Smooth muscle cell (in vitro differentiated cells): ENCODE results near the gene ESYT3. TPM values are rescaled to one million over a fixed set of nuclear protein-coding genes. Genes with fewer than 3 reads are reported as not detected.

ENCODE experiments used
- DNase-seq: peaks from one replicate; lab custom pipeline; 2025; ENCODE audit not compliant: unreplicated experiment; lab: John Stamatoyannopoulos, UW
- H2AFZ ChIP-seq: fragments of 200-600 bp; sonication (generic); 2 replicates; pipeline ENCODE4 v1.6.0; 2016; ENCODE audit warnings: antibody characterized with exemption, low read depth, mild to moderate bottlenecking
- H3F3A ChIP-seq: fragments of 200-600 bp; sonication (generic); 2 replicates; pipeline ENCODE4 v1.6.0; 2017; ENCODE audit warnings: antibody characterized with exemption, low read depth
- H3K27ac ChIP-seq: fragments of 200-600 bp; sonication (generic); 2 replicates; pipeline ENCODE4 v1.5.1; 2016; ENCODE audit warnings: low read depth, mild to moderate bottlenecking
- H3K27me3 ChIP-seq: fragments of 200-600 bp; sonication (generic); 2 replicates; pipeline ENCODE4 v1.6.1; 2016; ENCODE audit warnings: low read depth, mild to moderate bottlenecking
- H3K36me3 ChIP-seq: fragments of 200-600 bp; sonication (generic); 2 replicates; pipeline ENCODE4 v1.5.1; 2016; ENCODE audit warnings: low read depth
- H3K4me1 ChIP-seq: fragments of 200-600 bp; sonication (generic); 2 replicates; pipeline ENCODE4 v1.5.1; 2016; ENCODE audit warnings: low read depth
- H3K4me2 ChIP-seq: fragments of 200-600 bp; sonication (generic); 2 replicates; pipeline ENCODE4 v1.6.0; 2016; ENCODE audit warnings: mild to moderate bottlenecking
- H3K4me3 ChIP-seq: fragments of 200-600 bp; sonication (generic); 2 replicates; pipeline ENCODE4 v1.5.1; 2016; ENCODE audit warnings: mild to moderate bottlenecking
- H3K79me2 ChIP-seq: fragments of 200-600 bp; sonication (generic); 2 replicates; pipeline ENCODE4 v1.6.0; 2016; ENCODE audit warnings: low read depth, mild to moderate bottlenecking
- H3K9ac ChIP-seq: fragments of 200-600 bp; sonication (generic); 2 replicates; pipeline ENCODE4 v1.6.0; 2016; ENCODE audit warnings: low read depth
- H3K9me3 ChIP-seq: fragments of 200-600 bp; sonication (generic); replicated peaks from 2 replicates; pipeline ENCODE4 v1.5.1; 2016; ENCODE audit warnings: low read depth
- H4K20me1 ChIP-seq: fragments of 200-600 bp; sonication (generic); 2 replicates; pipeline ENCODE4 v1.6.0; 2016; ENCODE audit warnings: low read depth
- WGBS: methylation state at CpG from one replicate; pipeline ENCODE4 v1.1.7; 2016; ENCODE audit warnings: low lambda C conversion rate; 5-methylcytosine and 5-hydroxymethylcytosine counted together
- polyA plus RNA-seq: library from polyadenylated mRNA; unstranded; fragments of >200 nt; fragmentation: Nextera tagmentation; extraction: Ambion mirVana; gene quantifications from 2 replicates; pipeline ENCODE4 v1.2.1, GENCODE V29; 2016
- total RNA-seq: library from RNA; depleted of rRNA; stranded (reverse); fragments of >200 nt; gene quantifications from 2 replicates; pipeline ENCODE4 v1.2.3, GENCODE V29; 2014
- TF ChIP-seq, protein P1 (sequence below): fragments of 200-600 bp; sonication (generic); IDR thresholded peaks from 2 replicates; pipeline ENCODE4 v1.5.1; 2017; ENCODE audit warnings: borderline replicate concordance, mild to moderate bottlenecking, antibody characterized with exemption; ENCODE audit not compliant: insufficient read depth, poor library complexity, severe bottlenecking

Gene ESYT3
- total and polyA plus RNA-seq, 2 experiments from 2014 or later = 1.2 to 5.5 TPM

DNA sequence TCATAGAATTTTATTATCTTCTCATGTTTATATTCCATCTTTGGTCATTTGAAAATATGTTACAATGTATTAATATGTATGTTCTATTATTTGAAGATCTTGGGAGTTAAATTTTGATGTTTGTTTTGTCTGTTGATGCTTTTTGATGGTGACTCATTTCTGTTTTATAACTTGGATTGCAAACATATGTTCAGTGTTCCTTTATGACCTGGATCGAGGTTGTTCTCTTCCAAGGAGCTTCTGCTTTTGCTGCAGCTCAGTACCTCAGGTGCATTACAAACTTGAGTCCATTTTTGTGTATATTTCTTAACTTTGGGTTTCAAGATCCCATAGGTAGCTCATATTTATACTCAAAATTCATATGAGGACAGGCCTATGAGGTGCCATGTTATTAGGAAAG, 37.1 kb downstream of the ESYT3 start:
- Histone ChIP-seq H3F3A (no peaks in the 10 kb centered on the region), H3K9me3 (no peaks in the 10 kb centered on the region), H3K4me1 (no peaks in the 10 kb centered on the region), H3K4me3 (no peak overlapping the region), H3K79me2 (no peaks in the 10 kb centered on the region), H3K36me3 (no peaks in the 10 kb centered on the region), H3K4me2 (no peak overlapping the region), H2AFZ (no peak overlapping the region), H3K9ac (no peak overlapping the region), H4K20me1 (no peaks in the 10 kb centered on the region), H3K27ac (no peak overlapping the region), H3K27me3 (no peaks in the 10 kb centered on the region)
- 97% methylated on average over 1 of the region's 1 CpG for WGBS
- DNase-seq = no peak
- TF ChIP-seq, protein P1, sequence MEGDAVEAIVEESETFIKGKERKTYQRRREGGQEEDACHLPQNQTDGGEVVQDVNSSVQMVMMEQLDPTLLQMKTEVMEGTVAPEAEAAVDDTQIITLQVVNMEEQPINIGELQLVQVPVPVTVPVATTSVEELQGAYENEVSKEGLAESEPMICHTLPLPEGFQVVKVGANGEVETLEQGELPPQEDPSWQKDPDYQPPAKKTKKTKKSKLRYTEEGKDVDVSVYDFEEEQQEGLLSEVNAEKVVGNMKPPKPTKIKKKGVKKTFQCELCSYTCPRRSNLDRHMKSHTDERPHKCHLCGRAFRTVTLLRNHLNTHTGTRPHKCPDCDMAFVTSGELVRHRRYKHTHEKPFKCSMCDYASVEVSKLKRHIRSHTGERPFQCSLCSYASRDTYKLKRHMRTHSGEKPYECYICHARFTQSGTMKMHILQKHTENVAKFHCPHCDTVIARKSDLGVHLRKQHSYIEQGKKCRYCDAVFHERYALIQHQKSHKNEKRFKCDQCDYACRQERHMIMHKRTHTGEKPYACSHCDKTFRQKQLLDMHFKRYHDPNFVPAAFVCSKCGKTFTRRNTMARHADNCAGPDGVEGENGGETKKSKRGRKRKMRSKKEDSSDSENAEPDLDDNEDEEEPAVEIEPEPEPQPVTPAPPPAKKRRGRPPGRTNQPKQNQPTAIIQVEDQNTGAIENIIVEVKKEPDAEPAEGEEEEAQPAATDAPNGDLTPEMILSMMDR = no peak

DNA sequence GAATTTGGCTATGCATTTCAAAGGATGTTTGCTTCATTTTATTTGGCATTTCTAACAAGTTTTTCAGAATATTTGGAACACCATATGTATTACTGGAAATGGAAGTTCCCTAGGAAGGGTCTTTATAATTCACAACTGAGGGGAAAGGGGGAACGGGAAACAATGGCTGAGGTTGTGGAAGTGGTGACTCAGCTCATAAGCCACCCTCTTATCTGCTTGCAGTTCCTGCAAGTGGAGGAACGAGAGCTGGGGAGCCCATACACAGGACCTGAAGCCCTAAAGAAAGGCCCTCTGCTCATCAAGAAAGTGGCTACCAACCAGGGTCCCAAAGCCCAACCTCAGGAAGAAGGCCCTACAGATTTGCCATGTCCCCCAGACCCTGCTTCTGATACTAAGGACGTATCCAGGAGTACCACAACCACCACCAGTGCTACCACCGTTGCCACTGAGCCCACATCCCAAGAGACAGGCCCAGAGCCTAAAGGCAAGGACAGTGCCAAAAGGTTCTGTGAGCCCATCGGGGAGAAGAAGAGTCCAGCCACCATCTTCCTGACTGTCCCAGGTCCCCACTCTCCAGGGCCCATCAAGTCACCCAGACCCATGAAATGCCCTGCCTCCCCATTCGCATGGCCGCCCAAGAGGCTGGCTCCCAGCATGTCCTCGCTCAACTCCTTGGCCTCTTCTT, 37.9 kb downstream of the ESYT3 start:
- H3K9ac ChIP-seq = no peak overlapping the region
- H3K4me3 ChIP-seq = no peak overlapping the region
- no peaks in the 10 kb centered on the region for H4K20me1 ChIP-seq
- no peaks in the 10 kb centered on the region for H3F3A ChIP-seq
- H3K4me2 ChIP-seq = no peak overlapping the region
- H2AFZ ChIP-seq = no peak overlapping the region
- H3K4me1 ChIP-seq = no peaks in the 10 kb centered on the region
- H3K27ac ChIP-seq = no peak overlapping the region
- H3K79me2 ChIP-seq = no peaks in the 10 kb centered on the region
- no peaks in the 10 kb centered on the region for H3K27me3 ChIP-seq
- WGBS = 86% methylated on average over 8 of the region's 8 CpGs
- H3K36me3 ChIP-seq = no peaks in the 10 kb centered on the region
- H3K9me3 ChIP-seq = no peaks in the 10 kb centered on the region
- no peak for DNase-seq
- TF ChIP-seq, protein P1 = no peak

GRCh38 chr3:138473391-138473790, 39.0 kb downstream of the ESYT3 start:
- no peaks in the 10 kb centered on the region for H3F3A ChIP-seq
- TF ChIP-seq, protein P1 = no peak
- no peaks in the 10 kb centered on the region for H3K4me1 ChIP-seq
- no peaks in the 10 kb centered on the region for H3K36me3 ChIP-seq
- no peak overlapping the region for H3K4me3 ChIP-seq
- H4K20me1 ChIP-seq = no peaks in the 10 kb centered on the region
- no peaks in the 10 kb centered on the region for H3K9me3 ChIP-seq
- H3K4me2 ChIP-seq = no peak overlapping the region
- no peak for DNase-seq
- H3K9ac ChIP-seq = no peak overlapping the region
- over 99% methylated on average over 8 of the region's 8 CpGs for WGBS
- H3K27ac ChIP-seq = no peak overlapping the region
- H2AFZ ChIP-seq = no peak overlapping the region
- no peaks in the 10 kb centered on the region for H3K79me2 ChIP-seq
- no peaks in the 10 kb centered on the region for H3K27me3 ChIP-seq

- no peak overlapping the region for H2AFZ ChIP-seq
- no peaks in the 10 kb centered on the region for H3K27me3 ChIP-seq
- no peaks in the 10 kb centered on the region for H4K20me1 ChIP-seq
- no peak overlapping the region for H3K9ac ChIP-seq
- H3K4me3 ChIP-seq = no peak overlapping the region
- DNase-seq = no peak
- 97% methylated on average over 6 of the region's 6 CpGs for WGBS
- H3K36me3 ChIP-seq = no peaks in the 10 kb centered on the region
- H3K9me3 ChIP-seq = no peaks in the 10 kb centered on the region
- no peaks in the 10 kb centered on the region for H3K4me1 ChIP-seq
- H3K27ac ChIP-seq = no peak overlapping the region
- TF ChIP-seq, protein P1 = no peak
- H3K4me2 ChIP-seq = no peak overlapping the region
- H3F3A ChIP-seq = no peaks in the 10 kb centered on the region
- no peaks in the 10 kb centered on the region for H3K79me2 ChIP-seq
Observed at GRCh38 chr3:138474163-138474562, 39.7 kb downstream of the ESYT3 start.
